ENCODE results near the gene PHAF1. TPM values are rescaled to one million over a fixed set of nuclear protein-coding genes. Genes with fewer than 3 reads are reported as not detected.

The PHAF1 gene
- total RNA-seq, 1 donor from 2014 or later = 24.6 TPM

DNA sequence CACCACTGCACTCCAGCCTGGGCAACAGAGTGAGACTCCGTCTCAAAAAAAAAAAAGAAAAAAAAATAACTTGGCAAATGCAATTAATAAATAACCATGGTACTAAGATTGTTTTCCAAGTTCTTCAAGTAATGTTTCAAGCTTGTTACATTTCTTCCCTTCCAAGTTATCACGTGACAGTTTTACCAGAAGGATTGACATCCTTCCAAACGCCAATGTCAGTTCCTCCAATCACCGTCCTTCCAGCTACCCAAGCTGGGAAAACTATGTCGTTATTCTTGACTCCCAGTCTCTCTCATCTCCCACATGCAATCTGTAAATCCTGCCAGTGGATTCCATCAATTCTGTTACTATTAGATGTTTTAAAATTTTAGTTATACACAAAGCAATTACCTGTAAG, 3.9 kb upstream of the PHAF1 start:
- H3K36me3 ChIP-seq (ENCODE audit: control insufficient read depth, insufficient read depth, low read length) = no peaks in the 10 kb centered on the region
- no peak overlapping the region for H3K4me3 ChIP-seq (ENCODE audit: low read depth, low read length)
- TF ChIP-seq, protein P1, sequence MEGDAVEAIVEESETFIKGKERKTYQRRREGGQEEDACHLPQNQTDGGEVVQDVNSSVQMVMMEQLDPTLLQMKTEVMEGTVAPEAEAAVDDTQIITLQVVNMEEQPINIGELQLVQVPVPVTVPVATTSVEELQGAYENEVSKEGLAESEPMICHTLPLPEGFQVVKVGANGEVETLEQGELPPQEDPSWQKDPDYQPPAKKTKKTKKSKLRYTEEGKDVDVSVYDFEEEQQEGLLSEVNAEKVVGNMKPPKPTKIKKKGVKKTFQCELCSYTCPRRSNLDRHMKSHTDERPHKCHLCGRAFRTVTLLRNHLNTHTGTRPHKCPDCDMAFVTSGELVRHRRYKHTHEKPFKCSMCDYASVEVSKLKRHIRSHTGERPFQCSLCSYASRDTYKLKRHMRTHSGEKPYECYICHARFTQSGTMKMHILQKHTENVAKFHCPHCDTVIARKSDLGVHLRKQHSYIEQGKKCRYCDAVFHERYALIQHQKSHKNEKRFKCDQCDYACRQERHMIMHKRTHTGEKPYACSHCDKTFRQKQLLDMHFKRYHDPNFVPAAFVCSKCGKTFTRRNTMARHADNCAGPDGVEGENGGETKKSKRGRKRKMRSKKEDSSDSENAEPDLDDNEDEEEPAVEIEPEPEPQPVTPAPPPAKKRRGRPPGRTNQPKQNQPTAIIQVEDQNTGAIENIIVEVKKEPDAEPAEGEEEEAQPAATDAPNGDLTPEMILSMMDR (IDR thresholded peaks at IDR 0.05; ENCODE audit: insufficient read depth, low read length, poor library complexity, severe bottlenecking) = no peak
- no peak for DNase-seq (ENCODE audit: low read depth)
- no peaks in the 10 kb centered on the region for H3K27me3 ChIP-seq (ENCODE audit: control insufficient read depth, insufficient read depth, low read length)

DNA sequence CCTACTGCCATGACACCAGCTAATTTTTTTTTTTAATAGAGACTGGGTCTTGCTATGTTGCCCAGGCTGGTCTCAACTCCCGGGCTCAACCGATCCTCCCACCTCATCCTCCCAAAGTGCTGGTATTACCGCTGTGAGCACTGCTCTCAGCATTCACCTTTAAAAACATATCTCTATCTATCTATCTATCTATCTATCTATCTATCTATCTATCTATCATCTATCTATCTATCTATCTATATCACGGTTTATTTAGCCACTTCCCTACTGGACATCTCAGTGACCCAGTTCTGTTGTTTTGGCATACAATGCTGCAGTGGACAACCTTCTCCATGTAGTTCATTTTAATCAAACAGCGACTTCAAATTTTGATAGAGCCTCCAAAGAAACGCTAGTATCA, 1.3 kb upstream of the PHAF1 start:
- H3K36me3 ChIP-seq (ENCODE audit: control insufficient read depth, insufficient read depth, low read length) = no peaks in the 10 kb centered on the region
- DNase-seq (ENCODE audit: low read depth) = no peak
- no peak overlapping the region for H3K4me3 ChIP-seq (ENCODE audit: low read depth, low read length)
- TF ChIP-seq, protein P1 (IDR thresholded peaks at IDR 0.05; ENCODE audit: insufficient read depth, low read length, poor library complexity, severe bottlenecking) = no peak
- H3K27me3 ChIP-seq (ENCODE audit: control insufficient read depth, insufficient read depth, low read length) = no peaks in the 10 kb centered on the region

DNA sequence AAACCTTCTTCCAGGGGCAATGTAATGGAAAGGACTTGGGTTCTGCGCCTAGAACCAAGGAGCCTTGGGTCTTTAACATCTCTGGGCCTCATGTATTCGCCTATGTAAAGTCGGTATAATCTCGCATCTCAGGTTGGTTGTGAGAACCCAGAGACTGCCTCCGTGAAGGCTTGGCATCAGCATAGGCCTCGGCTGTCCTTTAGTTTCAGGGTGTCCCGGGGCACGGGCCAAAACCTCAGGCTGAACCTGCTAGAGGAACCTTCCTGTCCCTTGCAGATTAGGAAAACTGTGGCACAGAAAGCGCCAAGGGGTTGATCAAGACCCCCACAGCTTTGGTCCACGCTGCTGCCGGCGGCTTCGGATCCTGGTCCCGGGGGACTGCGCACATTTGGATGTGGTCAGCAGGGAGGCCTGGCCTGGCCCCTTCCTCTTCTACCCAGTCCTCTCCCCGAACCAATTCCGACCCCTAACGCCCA, 772 bp upstream of the PHAF1 start:
- TF ChIP-seq, protein P1 (IDR thresholded peaks at IDR 0.05; ENCODE audit: insufficient read depth, low read length, poor library complexity, severe bottlenecking) = no peak
- Histone ChIP-seq H3K4me3 (ENCODE audit: low read depth, low read length) (peak overlapping the region; percentile 73), H3K36me3 (ENCODE audit: control insufficient read depth, insufficient read depth, low read length) (no peaks in the 10 kb centered on the region), H3K27me3 (ENCODE audit: control insufficient read depth, insufficient read depth, low read length) (no peaks in the 10 kb centered on the region)
- DNase-seq (ENCODE audit: low read depth) = no peak

DNA sequence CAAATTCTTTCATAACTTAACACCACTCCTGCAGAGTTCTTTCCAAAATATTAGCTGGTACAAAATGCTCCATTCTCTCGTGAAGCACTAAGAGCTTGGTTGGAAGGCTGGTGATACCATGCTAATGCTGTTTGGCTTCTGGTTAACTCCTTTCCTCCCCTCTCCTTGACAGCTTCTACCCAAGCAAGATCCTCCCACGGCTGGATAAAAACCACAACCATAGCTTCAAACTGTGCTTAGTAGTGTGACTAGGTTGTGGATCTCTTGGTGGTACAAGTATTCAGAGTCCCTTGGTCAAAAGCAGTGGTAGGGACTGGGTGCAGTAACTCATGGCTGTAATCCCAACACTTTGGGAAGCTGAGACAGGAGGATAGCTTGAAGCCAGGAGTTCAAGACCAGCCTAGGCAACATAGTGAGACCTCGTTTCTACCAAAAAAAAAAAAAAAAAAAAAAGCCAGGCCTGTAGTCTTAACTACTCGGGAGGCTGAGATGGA, 2.3 kb downstream of the PHAF1 start:
- no peak for DNase-seq (ENCODE audit: low read depth)
- H3K27me3 ChIP-seq (ENCODE audit: control insufficient read depth, insufficient read depth, low read length) = no peaks in the 10 kb centered on the region
- TF ChIP-seq, protein P1 (IDR thresholded peaks at IDR 0.05; ENCODE audit: insufficient read depth, low read length, poor library complexity, severe bottlenecking) = no peak
- no peaks in the 10 kb centered on the region for H3K36me3 ChIP-seq (ENCODE audit: control insufficient read depth, insufficient read depth, low read length)
- H3K4me3 ChIP-seq (ENCODE audit: low read depth, low read length) = no peak overlapping the region

DNA sequence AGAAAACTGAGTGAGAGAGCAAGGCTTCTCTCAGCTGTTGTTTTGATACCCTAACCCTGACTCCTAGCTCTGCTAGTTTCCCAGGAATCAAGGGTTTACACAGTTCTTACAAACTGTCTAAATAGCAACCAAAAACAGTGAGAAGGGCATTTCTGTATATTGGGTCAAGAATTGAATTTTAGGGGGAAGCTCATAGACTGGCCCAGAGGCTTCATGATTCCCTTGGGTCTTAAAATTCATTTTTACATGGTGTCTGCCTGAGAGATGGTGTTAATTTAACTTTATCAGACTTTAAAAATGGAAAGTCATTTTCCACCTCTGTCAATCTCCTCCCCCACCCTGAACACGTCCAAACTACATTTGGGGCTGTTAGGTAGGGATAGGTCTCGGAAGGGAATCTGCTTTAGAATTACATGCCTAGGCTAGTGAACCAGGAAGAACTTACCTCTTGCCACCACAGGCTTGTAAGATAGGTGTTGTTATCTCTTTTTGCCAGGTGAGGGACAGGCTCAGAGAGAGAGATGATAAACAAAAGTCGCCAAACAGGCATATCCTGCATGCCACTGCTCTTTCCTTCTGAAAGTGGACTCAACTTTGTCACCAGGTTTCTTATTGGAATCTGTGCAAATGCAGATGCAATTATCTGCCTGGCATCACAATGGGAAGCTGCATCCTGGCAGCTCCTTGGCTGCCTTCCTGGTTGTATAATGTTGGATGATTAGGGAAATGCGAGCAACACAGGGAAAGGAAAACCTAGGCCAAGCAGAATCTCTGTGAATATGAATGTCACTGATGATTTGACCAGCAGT, 3.1 kb downstream of the PHAF1 start:
- H3K4me3 ChIP-seq (ENCODE audit: low read depth, low read length) = no peak overlapping the region
- no peaks in the 10 kb centered on the region for H3K36me3 ChIP-seq (ENCODE audit: control insufficient read depth, insufficient read depth, low read length)
- TF ChIP-seq, protein P1 (IDR thresholded peaks at IDR 0.05; ENCODE audit: insufficient read depth, low read length, poor library complexity, severe bottlenecking) = no peak
- no peak for DNase-seq (ENCODE audit: low read depth)
- no peaks in the 10 kb centered on the region for H3K27me3 ChIP-seq (ENCODE audit: control insufficient read depth, insufficient read depth, low read length)

All from kidney epithelial cell (primary cell).